ENCODE data around the gene TLCD3A.

GRCh38 chr17:696369-696768, 36.0 kb upstream of the TLCD3A start:
- no peak for TF ChIP-seq POLR2A (IDR thresholded peaks at IDR 0.05)
- TF ChIP-seq, protein P1, sequence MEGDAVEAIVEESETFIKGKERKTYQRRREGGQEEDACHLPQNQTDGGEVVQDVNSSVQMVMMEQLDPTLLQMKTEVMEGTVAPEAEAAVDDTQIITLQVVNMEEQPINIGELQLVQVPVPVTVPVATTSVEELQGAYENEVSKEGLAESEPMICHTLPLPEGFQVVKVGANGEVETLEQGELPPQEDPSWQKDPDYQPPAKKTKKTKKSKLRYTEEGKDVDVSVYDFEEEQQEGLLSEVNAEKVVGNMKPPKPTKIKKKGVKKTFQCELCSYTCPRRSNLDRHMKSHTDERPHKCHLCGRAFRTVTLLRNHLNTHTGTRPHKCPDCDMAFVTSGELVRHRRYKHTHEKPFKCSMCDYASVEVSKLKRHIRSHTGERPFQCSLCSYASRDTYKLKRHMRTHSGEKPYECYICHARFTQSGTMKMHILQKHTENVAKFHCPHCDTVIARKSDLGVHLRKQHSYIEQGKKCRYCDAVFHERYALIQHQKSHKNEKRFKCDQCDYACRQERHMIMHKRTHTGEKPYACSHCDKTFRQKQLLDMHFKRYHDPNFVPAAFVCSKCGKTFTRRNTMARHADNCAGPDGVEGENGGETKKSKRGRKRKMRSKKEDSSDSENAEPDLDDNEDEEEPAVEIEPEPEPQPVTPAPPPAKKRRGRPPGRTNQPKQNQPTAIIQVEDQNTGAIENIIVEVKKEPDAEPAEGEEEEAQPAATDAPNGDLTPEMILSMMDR (IDR thresholded peaks at IDR 0.05 in 4 of 5, conservative IDR thresholded peaks at IDR 0.05 in 1 of 5), result no peak

Measured in gastrocnemius medialis (tissue), 4 donors.